Hepatocyte (in vitro differentiated cells): ENCODE measurements around the gene HSD17B3. TPM values are rescaled to one million over a fixed set of nuclear protein-coding genes. Genes with fewer than 3 reads are reported as not detected.
A peak's percentile ranks its signal among the peaks of the same experiment; 100 is the strongest.
"Not testable (repeated sequence)": the region's sequence is repeated elsewhere in the genome, so short reads cannot be mapped to it uniquely, and the experiment has no call there.

Experiments
- DNase-seq: peaks from one replicate; pipeline ENCODE4 v3.0.0-alpha.2; 2016; ENCODE audit warnings: low spot score
- H2AFZ ChIP-seq: fragments of 200-600 bp; sonication (generic); 2 replicates; pipeline ENCODE4 v1.6.0; 2016; ENCODE audit warnings: antibody characterized with exemption, mild to moderate bottlenecking
- H3K27ac ChIP-seq: fragments of 200-600 bp; sonication (generic); 2 replicates; pipeline ENCODE4 v1.5.1; 2016; ENCODE audit warnings: mild to moderate bottlenecking
- H3K27me3 ChIP-seq: fragments of 200-600 bp; sonication (generic); 2 replicates; pipeline ENCODE4 v1.6.1; 2016
- H3K36me3 ChIP-seq: fragments of 200-600 bp; sonication (generic); replicated peaks from 2 replicates; pipeline ENCODE4 v1.5.1; 2016; ENCODE audit warnings: low read depth; ENCODE audit not compliant: insufficient read depth
- H3K4me1 ChIP-seq: fragments of 200-600 bp; sonication (generic); 2 replicates; pipeline ENCODE4 v1.5.1; 2016; ENCODE audit warnings: mild to moderate bottlenecking, moderate library complexity; ENCODE audit not compliant: insufficient read depth
- H3K4me2 ChIP-seq: fragments of 200-600 bp; sonication (generic); 2 replicates; pipeline ENCODE4 v1.6.0; 2016
- H3K4me3 ChIP-seq: fragments of 200-600 bp; sonication (generic); 2 replicates; pipeline ENCODE4 v1.5.1; 2016; ENCODE audit warnings: mild to moderate bottlenecking
- H3K79me2 ChIP-seq: fragments of 200-600 bp; sonication (generic); 2 replicates; pipeline ENCODE4 v1.6.0; 2017; ENCODE audit warnings: mild to moderate bottlenecking
- H3K9me2 ChIP-seq: fragments of 200-600 bp; sonication (generic); replicated peaks from 2 replicates; pipeline ENCODE4 v1.6.0; 2017; ENCODE audit warnings: mild to moderate bottlenecking; ENCODE audit not compliant: insufficient read depth
- H3K9me3 ChIP-seq: fragments of 200-600 bp; sonication (generic); 2 replicates; pipeline ENCODE4 v1.5.1; 2016; ENCODE audit warnings: low read depth, mild to moderate bottlenecking
- H4K20me1 ChIP-seq: fragments of 200-600 bp; sonication (generic); 2 replicates; pipeline ENCODE4 v1.6.0; 2016; ENCODE audit warnings: mild to moderate bottlenecking; ENCODE audit not compliant: insufficient read depth, poor library complexity, severe bottlenecking
- CTCF ChIP-seq: fragments of 200-600 bp; sonication (generic); IDR thresholded peaks from 2 replicates; pipeline ENCODE4 v1.5.1; 2016; ENCODE audit warnings: antibody characterized with exemption, mild to moderate bottlenecking; ENCODE audit not compliant: poor library complexity
- EZH2 ChIP-seq: fragments of 200-600 bp; sonication (generic); IDR thresholded peaks from 2 replicates; pipeline ENCODE4 v1.6.1; 2016; ENCODE audit warnings: antibody characterized with exemption, mild to moderate bottlenecking, borderline replicate concordance
- EZH2phosphoT487 ChIP-seq: fragments of 200-600 bp; sonication (generic); IDR thresholded peaks from one replicate; pipeline ENCODE4 v1.6.1; 2018; ENCODE audit warnings: antibody characterized with exemption, mild to moderate bottlenecking, low read depth, moderate library complexity; ENCODE audit not compliant: unreplicated experiment, severe bottlenecking
- WGBS: methylation state at CpG from one replicate; pipeline ENCODE4 v1.1.6; 2016; ENCODE audit warnings: low lambda C conversion rate; ENCODE audit errors: missing lambda C conversion rate; 5-methylcytosine and 5-hydroxymethylcytosine counted together
- polyA plus RNA-seq: library from polyadenylated mRNA; unstranded; fragments of >200 nt; fragmentation: Nextera tagmentation; extraction: Ambion mirVana; gene quantifications from 2 replicates; pipeline ENCODE4 v1.2.1, GENCODE V29; 2016
- total RNA-seq: library from RNA; depleted of rRNA; stranded (reverse); fragments of >200 nt; gene quantifications from 2 replicates; pipeline ENCODE4 v1.2.3, GENCODE V29; 2014

Gene HSD17B3
- total and polyA plus RNA-seq, 2 experiments from 2014 or later, result 0.67 to 0.74 TPM

GRCh38 chr9:96189995-96190394 is 112.0 kb downstream of the HSD17B3 start:
- H2AFZ ChIP-seq, result no peak overlapping the region
- H3K4me2 ChIP-seq, result no peak overlapping the region
- no peaks in the 10 kb centered on the region for H3K36me3 ChIP-seq
- 100% methylated on average over 2 of the region's 2 CpGs for WGBS
- TF ChIP-seq EZH2 (no peak), EZH2phosphoT487 (no peak), CTCF (no peak)
- no peaks in the 10 kb centered on the region for H3K27me3 ChIP-seq
- no peak overlapping the region for H3K4me3 ChIP-seq
- no peaks in the 10 kb centered on the region for H3K9me2 ChIP-seq
- no peak for DNase-seq
- H3K9me3 ChIP-seq, result no peaks in the 10 kb centered on the region
- no peak overlapping the region for H3K27ac ChIP-seq
- no peaks in the 10 kb centered on the region for H4K20me1 ChIP-seq
- H3K79me2 ChIP-seq, result no peaks in the 10 kb centered on the region
- H3K4me1 ChIP-seq, result peaks cover 11% of the 10 kb centered on the region

- H4K20me1 ChIP-seq, H2AFZ ChIP-seq, H3K4me2 ChIP-seq, H3K79me2 ChIP-seq, H3K27ac ChIP-seq, H3K27me3 ChIP-seq, H3K9me2 ChIP-seq, H3K9me3 ChIP-seq, DNase-seq, H3K4me3 ChIP-seq, H3K36me3 ChIP-seq: not testable (repeated sequence)
- WGBS, result 100% methylated on average over 2 of the region's 2 CpGs
- H3K4me1 ChIP-seq, result peaks cover 11% of the 10 kb centered on the region
Measured at GRCh38 chr9:96189581-96189980, 112.4 kb downstream of the HSD17B3 start.

- 72% methylated on average over 5 of the region's 5 CpGs for WGBS
- H3K36me3 ChIP-seq, result no peaks in the 10 kb centered on the region
- H3K27ac ChIP-seq, result no peak overlapping the region
- H3K79me2 ChIP-seq, result no peaks in the 10 kb centered on the region
- H3K4me2 ChIP-seq, result no peak overlapping the region
- H3K4me3 ChIP-seq, result no peak overlapping the region
- DNase-seq, result no peak
- H3K9me2 ChIP-seq, result no peaks in the 10 kb centered on the region
- H3K9me3 ChIP-seq, result no peaks in the 10 kb centered on the region
- no peaks in the 10 kb centered on the region for H3K27me3 ChIP-seq
- TF ChIP-seq EZH2phosphoT487 (no peak), EZH2 (no peak)
- H2AFZ ChIP-seq, result no peak overlapping the region
- no peaks in the 10 kb centered on the region for H4K20me1 ChIP-seq
- H3K4me1 ChIP-seq, result peaks cover 11% of the 10 kb centered on the region
Measured at GRCh38 chr9:96188571-96188970, 113.4 kb downstream of the HSD17B3 start.

GRCh38 chr9:96187151-96187555 is 114.8 kb downstream of the HSD17B3 start:
- H3K27ac ChIP-seq, result peak overlapping the region; percentile 82
- TF ChIP-seq EZH2phosphoT487 (no peak), CTCF (no peak), EZH2 (no peak)
- 31% methylated on average over 12 of the region's 12 CpGs for WGBS
- no peak overlapping the region for H2AFZ ChIP-seq
- H3K9me3 ChIP-seq, result no peaks in the 10 kb centered on the region
- peak; percentile 71 for DNase-seq
- H3K79me2 ChIP-seq, result no peaks in the 10 kb centered on the region
- H3K4me3 ChIP-seq, result no peak overlapping the region
- H3K4me2 ChIP-seq, result peak overlapping the region; percentile 70
- no peaks in the 10 kb centered on the region for H4K20me1 ChIP-seq
- H3K4me1 ChIP-seq, result peaks cover 11% of the 10 kb centered on the region
- no peaks in the 10 kb centered on the region for H3K36me3 ChIP-seq
- H3K27me3 ChIP-seq, result no peaks in the 10 kb centered on the region
- no peaks in the 10 kb centered on the region for H3K9me2 ChIP-seq
